Endothelial cell of umbilical vein (primary cell): ENCODE data around the gene VAV3. TPM values are rescaled to one million over a fixed set of nuclear protein-coding genes. Genes with fewer than 3 reads are reported as not detected.

Experiments used
- BruUV-seq: library from RNA; stranded (reverse); fragments of 400-500 nt; replicated peaks from 2 replicates; lab custom pipeline; 2021; lab: Mats Ljungman, UMichigan
- CTCF ChIA-PET: fragments of 300-600, 350-600 bp; sonication (Branson Sonifier 250); formaldehyde crosslinking; loops from one replicate; lab custom pipeline; 2021; ENCODE audit warnings: antibody characterized with exemption, inconsistent platforms; lab: Charles Lee
- POLR2A ChIA-PET: fragments of 300-600, 350-600 bp; sonication (Branson Sonifier 250); formaldehyde crosslinking; loops from one replicate; lab custom pipeline; 2021; ENCODE audit warnings: antibody characterized with exemption, inconsistent platforms; lab: Charles Lee
- DNase-seq: peaks from one replicate; pipeline ENCODE4 v3.0.0-alpha.2; 2011; ENCODE audit warnings: low read depth, low spot score
- FAIRE-seq: peaks from 2 replicates; lab custom pipeline; 2011; peaks lifted over from hg19 to GRCh38; lab: Jason Lieb, UNC
- H2AFZ ChIP-seq: 2 replicates; pipeline ENCODE4 v1.6.0; 2012; ENCODE audit warnings: low read depth, low read length, control low read depth, inconsistent platforms
- H3K27ac ChIP-seq: 2 replicates; pipeline ENCODE4 v1.5.1; 2011; ENCODE audit warnings: low read depth, mild to moderate bottlenecking, control low read depth, low read length, moderate library complexity; ENCODE audit not compliant: insufficient read depth
- H3K27me3 ChIP-seq, 2 experiments: 2 replicates each; pipeline versions ENCODE4 v1.6.0 to v1.6.1; 2011; ENCODE audit warnings: low read length in 2 of 2, mixed read lengths in 1 of 2; ENCODE audit not compliant: control insufficient read depth in 2 of 2, insufficient read depth in 2 of 2
- H3K36me3 ChIP-seq, 2 experiments: 2 replicates in 1 of 2; 3 replicates in 1 of 2; pipeline ENCODE4 v1.5.1; 2011; ENCODE audit warnings: low read length in 2 of 2, mild to moderate bottlenecking in 1 of 2, moderate library complexity in 1 of 2; ENCODE audit not compliant: control insufficient read depth in 2 of 2, insufficient read depth in 2 of 2; ENCODE audit errors: extremely low read depth in 1 of 2
- H3K4me1 ChIP-seq: 3 replicates; pipeline ENCODE4 v1.5.1; 2011; ENCODE audit warnings: mild to moderate bottlenecking, low read length; ENCODE audit not compliant: control insufficient read depth, insufficient read depth; ENCODE audit errors: extremely low read depth
- H3K4me2 ChIP-seq: 2 replicates; pipeline ENCODE4 v1.6.1; 2011; ENCODE audit warnings: low read length, control low read depth, mixed read lengths; ENCODE audit not compliant: insufficient read depth
- H3K4me3 ChIP-seq, 3 experiments: fragments of 200-600 bp in 1 of 3; sonication (generic), shearing (Covaris generic) in 1 of 3; replicated peaks in 1 of 3; 2 replicates each; pipeline ENCODE4 v1.5.1; 2011 to 2016; ENCODE audit warnings: control low read depth in 3 of 3, low read length in 3 of 3, mild to moderate bottlenecking in 2 of 3, inconsistent platforms in 1 of 3, low read depth in 1 of 3, moderate library complexity in 1 of 3; ENCODE audit not compliant: insufficient read depth in 1 of 3
- H3K79me2 ChIP-seq: 2 replicates; pipeline ENCODE4 v1.6.0; 2012; ENCODE audit warnings: low read length, inconsistent platforms; ENCODE audit not compliant: control insufficient read depth, insufficient read depth
- H3K9ac ChIP-seq: replicated peaks from 2 replicates; pipeline ENCODE3; 2011; ENCODE audit warnings: low read length, control low read depth; ENCODE audit not compliant: insufficient read depth; ENCODE audit errors: extremely low read depth
- H3K9me1 ChIP-seq: replicated peaks from 3 replicates; pipeline ENCODE4 v1.6.0; 2011; ENCODE audit warnings: mild to moderate bottlenecking, low read length; ENCODE audit not compliant: control insufficient read depth, insufficient read depth; ENCODE audit errors: extremely low read depth
- H3K9me3 ChIP-seq: replicated peaks from 2 replicates; pipeline ENCODE4 v1.5.1; 2012; ENCODE audit warnings: low read length, inconsistent platforms; ENCODE audit not compliant: control insufficient read depth, insufficient read depth
- H4K20me1 ChIP-seq: replicated peaks from 2 replicates; pipeline ENCODE3; 2011; ENCODE audit warnings: mild to moderate bottlenecking, low read length; ENCODE audit not compliant: control insufficient read depth, insufficient read depth; ENCODE audit errors: extremely low read depth
- CTCF ChIP-seq, 2 donors: IDR thresholded peaks; 1 replicate in 1 of 2; 2 replicates in 1 of 2; pipeline ENCODE4 v1.5.1; 2011; ENCODE audit warnings: low read length in 2 of 2, mild to moderate bottlenecking in 2 of 2, moderate library complexity in 2 of 2, control low read depth in 1 of 2, inconsistent platforms in 1 of 2, low read depth in 1 of 2; ENCODE audit not compliant: insufficient read depth in 1 of 2; ENCODE audit errors: extremely low read depth in 1 of 2
- EZH2 ChIP-seq: IDR thresholded peaks from 2 replicates; pipeline ENCODE4 v1.6.1; 2012; ENCODE audit warnings: borderline replicate concordance, low read depth, mild to moderate bottlenecking, moderate library complexity, low read length, inconsistent platforms; ENCODE audit not compliant: severe bottlenecking
- GATA2 ChIP-seq: IDR thresholded peaks from 2 replicates; pipeline ENCODE4 v1.7.0; 2011; ENCODE audit warnings: low read depth, mild to moderate bottlenecking, moderate library complexity, mixed read lengths, low read length; ENCODE audit not compliant: insufficient read length, insufficient read depth
- JUN ChIP-seq: IDR thresholded peaks from 2 replicates; pipeline ENCODE4 v1.6.1; 2011; ENCODE audit warnings: borderline replicate concordance, low read depth; ENCODE audit not compliant: insufficient read length, insufficient read depth
- MYC ChIP-seq: IDR thresholded peaks from one replicate; pipeline ENCODE4 v1.6.1; 2011; ENCODE audit warnings: mild to moderate bottlenecking, low read depth, low read length
- POLR2A ChIP-seq: IDR thresholded peaks from 2 replicates; pipeline ENCODE4 v1.6.1; 2012; ENCODE audit warnings: low read depth, mild to moderate bottlenecking, control low read depth, low read length
- dilution Hi-C: fragments of 300-500 bp; cut with MboI; formaldehyde crosslinking; loops from one replicate; pipeline ENCODE4 v1.15.0; 2019; ENCODE audit warnings: low sequenced_read_pairs; ENCODE audit not compliant: extremely low pct_ligation_motif_present
- intact Hi-C: fragments of 100-400 bp; cut with micrococcal nuclease; formaldehyde crosslinking; loops from one replicate; pipeline ENCODE4 v1.10.0; 2022
- polyA plus RNA-seq, 4 experiments: library from polyadenylated mRNA; depleted of rRNA in 3 of 4; stranded (reverse) in 3 of 4; unstranded in 1 of 4; fragments of >200 nt; gene quantifications; 2 replicates each; pipeline versions ENCODE4 v1.2.1 to v1.2.3, GENCODE V29; 2011 to 2012; ENCODE audit warnings: missing spikeins in 1 of 4
- total RNA-seq: library from RNA; stranded (reverse); gene quantifications from 2 replicates; pipeline ENCODE4 v1.2.3, GENCODE V29; 2021

VAV3 gene
- total and polyA plus RNA-seq, 2 donors (not counting 3 experiments of a cell fraction or from before 2014, with no cell fraction given), result 0.18 to 1.5 TPM

- no peaks in the 10 kb centered on the region for H3K36me3 ChIP-seq
- no peaks in the 10 kb centered on the region for H3K4me1 ChIP-seq
- H3K27me3 ChIP-seq, result peaks cover 0 to 2% of the 10 kb centered on the region in 2 experiments
- no peak overlapping the region for H3K4me2 ChIP-seq
- TF ChIP-seq JUN, result no peak
- no peak overlapping the region for H2AFZ ChIP-seq
- POLR2A ChIA-PET, result no interaction called here
- no peak for DNase-seq
- no peaks in the 10 kb centered on the region for H3K9me1 ChIP-seq
- H3K4me3 ChIP-seq, result no peak overlapping the region
- H3K79me2 ChIP-seq, result no peaks in the 10 kb centered on the region
- intact Hi-C loops (no loop called here), dilution Hi-C loops (no loop called here)
- CTCF ChIA-PET, result interaction anchor here (0.9 to 1.7 kb wide), 3 partner anchors 34 to 318 kb away, joined by 3 read pairs; no protein-coding TSS in a partner anchor
- no TSS peak for BruUV-seq
- H3K9ac ChIP-seq, result no peak overlapping the region
- no peak for FAIRE-seq
- H4K20me1 ChIP-seq, result no peaks in the 10 kb centered on the region
- H3K9me3 ChIP-seq, result no peaks in the 10 kb centered on the region
- no peak overlapping the region for H3K27ac ChIP-seq
These were observed 216.4 kb downstream of the VAV3 start for GRCh38 chr1:107748531-107748930.

- no TSS peak for BruUV-seq
- TF ChIP-seq JUN (no peak), GATA2 (no peak), CTCF (IDR thresholded peaks at IDR 0.05; ENCODE audit: extremely low read depth in 1 of 2, insufficient read depth in 1 of 2, low read depth in 1 of 2, low read length in 2 of 2) (no peak), POLR2A (no peak), EZH2 (no peak), MYC (no peak)
- H3K4me1 ChIP-seq, result no peaks in the 10 kb centered on the region
- intact Hi-C loops, result no loop called here
- H3K9ac ChIP-seq, result no peak overlapping the region
- FAIRE-seq (no peak), DNase-seq (no peak)
- no peaks in the 10 kb centered on the region for H4K20me1 ChIP-seq
- POLR2A ChIA-PET, result no interaction called here
- no peaks in the 10 kb centered on the region for H3K36me3 ChIP-seq
- peaks cover 0 to 2% of the 10 kb centered on the region in 2 experiments for H3K27me3 ChIP-seq
- no peak overlapping the region for H3K4me3 ChIP-seq
- H3K4me2 ChIP-seq, result no peak overlapping the region
- H3K79me2 ChIP-seq, result no peaks in the 10 kb centered on the region
- no peak overlapping the region for H2AFZ ChIP-seq
- no peak overlapping the region for H3K27ac ChIP-seq
- H3K9me1 ChIP-seq, result no peaks in the 10 kb centered on the region
- CTCF ChIA-PET, result no interaction called here
- dilution Hi-C loops, result no loop called here
- no peaks in the 10 kb centered on the region for H3K9me3 ChIP-seq
These were observed 223.7 kb downstream of the VAV3 start for GRCh38 chr1:107741242-107741641.
